Endothelial cell of umbilical vein (primary cell): ENCODE measurements around the gene VLDLR. TPM values are rescaled to one million over a fixed set of nuclear protein-coding genes. Genes with fewer than 3 reads are reported as not detected.

Experiments
- BruUV-seq: library from RNA; stranded (reverse); fragments of 400-500 nt; replicated peaks from 2 replicates; lab custom pipeline; 2021; lab: Mats Ljungman, UMichigan
- CTCF ChIA-PET: fragments of 300-600, 350-600 bp; sonication (Branson Sonifier 250); formaldehyde crosslinking; loops from one replicate; lab custom pipeline; 2021; ENCODE audit warnings: antibody characterized with exemption, inconsistent platforms; lab: Charles Lee
- POLR2A ChIA-PET: fragments of 300-600, 350-600 bp; sonication (Branson Sonifier 250); formaldehyde crosslinking; loops from one replicate; lab custom pipeline; 2021; ENCODE audit warnings: antibody characterized with exemption, inconsistent platforms; lab: Charles Lee
- DNase-seq: peaks from one replicate; pipeline ENCODE4 v3.0.0-alpha.2; 2011; ENCODE audit warnings: low read depth, low spot score
- FAIRE-seq: peaks from 2 replicates; lab custom pipeline; 2011; peaks lifted over from hg19 to GRCh38; lab: Jason Lieb, UNC
- H2AFZ ChIP-seq: 2 replicates; pipeline ENCODE4 v1.6.0; 2012; ENCODE audit warnings: low read depth, low read length, control low read depth, inconsistent platforms
- H3K27ac ChIP-seq: 2 replicates; pipeline ENCODE4 v1.5.1; 2011; ENCODE audit warnings: low read depth, mild to moderate bottlenecking, control low read depth, low read length, moderate library complexity; ENCODE audit not compliant: insufficient read depth
- H3K27me3 ChIP-seq, 2 experiments: 2 replicates each; pipeline versions ENCODE4 v1.6.0 to v1.6.1; 2011; ENCODE audit warnings: low read length in 2 of 2, mixed read lengths in 1 of 2; ENCODE audit not compliant: control insufficient read depth in 2 of 2, insufficient read depth in 2 of 2
- H3K36me3 ChIP-seq, 2 experiments: 2 replicates in 1 of 2; 3 replicates in 1 of 2; pipeline ENCODE4 v1.5.1; 2011; ENCODE audit warnings: low read length in 2 of 2, mild to moderate bottlenecking in 1 of 2, moderate library complexity in 1 of 2; ENCODE audit not compliant: control insufficient read depth in 2 of 2, insufficient read depth in 2 of 2; ENCODE audit errors: extremely low read depth in 1 of 2
- H3K4me1 ChIP-seq: 3 replicates; pipeline ENCODE4 v1.5.1; 2011; ENCODE audit warnings: mild to moderate bottlenecking, low read length; ENCODE audit not compliant: control insufficient read depth, insufficient read depth; ENCODE audit errors: extremely low read depth
- H3K4me2 ChIP-seq: 2 replicates; pipeline ENCODE4 v1.6.1; 2011; ENCODE audit warnings: low read length, control low read depth, mixed read lengths; ENCODE audit not compliant: insufficient read depth
- H3K4me3 ChIP-seq, 3 experiments: fragments of 200-600 bp in 1 of 3; sonication (generic), shearing (Covaris generic) in 1 of 3; replicated peaks in 1 of 3; 2 replicates each; pipeline ENCODE4 v1.5.1; 2011 to 2016; ENCODE audit warnings: control low read depth in 3 of 3, low read length in 3 of 3, mild to moderate bottlenecking in 2 of 3, inconsistent platforms in 1 of 3, low read depth in 1 of 3, moderate library complexity in 1 of 3; ENCODE audit not compliant: insufficient read depth in 1 of 3
- H3K79me2 ChIP-seq: 2 replicates; pipeline ENCODE4 v1.6.0; 2012; ENCODE audit warnings: low read length, inconsistent platforms; ENCODE audit not compliant: control insufficient read depth, insufficient read depth
- H3K9ac ChIP-seq: replicated peaks from 2 replicates; pipeline ENCODE3; 2011; ENCODE audit warnings: low read length, control low read depth; ENCODE audit not compliant: insufficient read depth; ENCODE audit errors: extremely low read depth
- H3K9me1 ChIP-seq: replicated peaks from 3 replicates; pipeline ENCODE4 v1.6.0; 2011; ENCODE audit warnings: mild to moderate bottlenecking, low read length; ENCODE audit not compliant: control insufficient read depth, insufficient read depth; ENCODE audit errors: extremely low read depth
- H3K9me3 ChIP-seq: replicated peaks from 2 replicates; pipeline ENCODE4 v1.5.1; 2012; ENCODE audit warnings: low read length, inconsistent platforms; ENCODE audit not compliant: control insufficient read depth, insufficient read depth
- H4K20me1 ChIP-seq: replicated peaks from 2 replicates; pipeline ENCODE3; 2011; ENCODE audit warnings: mild to moderate bottlenecking, low read length; ENCODE audit not compliant: control insufficient read depth, insufficient read depth; ENCODE audit errors: extremely low read depth
- CTCF ChIP-seq, 2 donors: IDR thresholded peaks; 1 replicate in 1 of 2; 2 replicates in 1 of 2; pipeline ENCODE4 v1.5.1; 2011; ENCODE audit warnings: low read length in 2 of 2, mild to moderate bottlenecking in 2 of 2, moderate library complexity in 2 of 2, control low read depth in 1 of 2, inconsistent platforms in 1 of 2, low read depth in 1 of 2; ENCODE audit not compliant: insufficient read depth in 1 of 2; ENCODE audit errors: extremely low read depth in 1 of 2
- EZH2 ChIP-seq: IDR thresholded peaks from 2 replicates; pipeline ENCODE4 v1.6.1; 2012; ENCODE audit warnings: borderline replicate concordance, low read depth, mild to moderate bottlenecking, moderate library complexity, low read length, inconsistent platforms; ENCODE audit not compliant: severe bottlenecking
- FOS ChIP-seq: IDR thresholded peaks from 2 replicates; pipeline ENCODE4 v1.6.1; 2011; ENCODE audit warnings: mild to moderate bottlenecking, low read length, moderate library complexity, borderline replicate concordance; ENCODE audit not compliant: insufficient read depth
- GATA2 ChIP-seq: IDR thresholded peaks from 2 replicates; pipeline ENCODE4 v1.7.0; 2011; ENCODE audit warnings: low read depth, mild to moderate bottlenecking, moderate library complexity, mixed read lengths, low read length; ENCODE audit not compliant: insufficient read length, insufficient read depth
- JUN ChIP-seq: IDR thresholded peaks from 2 replicates; pipeline ENCODE4 v1.6.1; 2011; ENCODE audit warnings: borderline replicate concordance, low read depth; ENCODE audit not compliant: insufficient read length, insufficient read depth
- MAX ChIP-seq: IDR thresholded peaks from 2 replicates; pipeline ENCODE4 v1.6.1; 2011; ENCODE audit not compliant: insufficient read depth, insufficient read length
- MYC ChIP-seq: IDR thresholded peaks from one replicate; pipeline ENCODE4 v1.6.1; 2011; ENCODE audit warnings: mild to moderate bottlenecking, low read depth, low read length
- POLR2A ChIP-seq: IDR thresholded peaks from 2 replicates; pipeline ENCODE4 v1.6.1; 2012; ENCODE audit warnings: low read depth, mild to moderate bottlenecking, control low read depth, low read length
- POLR2AphosphoS5 ChIP-seq: IDR thresholded peaks from 2 replicates; pipeline ENCODE4 v1.6.1; 2012; ENCODE audit warnings: low read depth, mild to moderate bottlenecking, control low read depth, low read length, moderate library complexity; ENCODE audit not compliant: insufficient read depth
- dilution Hi-C: fragments of 300-500 bp; cut with MboI; formaldehyde crosslinking; loops from one replicate; pipeline ENCODE4 v1.15.0; 2019; ENCODE audit warnings: low sequenced_read_pairs; ENCODE audit not compliant: extremely low pct_ligation_motif_present
- intact Hi-C: fragments of 100-400 bp; cut with micrococcal nuclease; formaldehyde crosslinking; loops from one replicate; pipeline ENCODE4 v1.10.0; 2022
- polyA plus RNA-seq, 4 experiments: library from polyadenylated mRNA; depleted of rRNA in 3 of 4; stranded (reverse) in 3 of 4; unstranded in 1 of 4; fragments of >200 nt; gene quantifications; 2 replicates each; pipeline versions ENCODE4 v1.2.1 to v1.2.3, GENCODE V29; 2011 to 2012; ENCODE audit warnings: missing spikeins in 1 of 4
- total RNA-seq: library from RNA; stranded (reverse); gene quantifications from 2 replicates; pipeline ENCODE4 v1.2.3, GENCODE V29; 2021

Gene VLDLR
- total and polyA plus RNA-seq, 2 donors (not counting 3 experiments of a cell fraction or from before 2014, with no cell fraction given) = 0.47 to 2.5 TPM

GRCh38 chr9:2631263-2631662, 9.7 kb downstream of the VLDLR start:
- no peaks in the 10 kb centered on the region for H3K9me1 ChIP-seq
- no peak overlapping the region for H3K4me2 ChIP-seq
- CTCF ChIA-PET = no interaction called here
- no peak for FAIRE-seq
- dilution Hi-C loops = no loop called here
- no peak overlapping the region for H2AFZ ChIP-seq
- no peaks in the 10 kb centered on the region for H3K36me3 ChIP-seq
- H3K9ac ChIP-seq = no peak overlapping the region
- POLR2A ChIA-PET = no interaction called here
- H3K9me3 ChIP-seq = no peaks in the 10 kb centered on the region
- DNase-seq = no peak
- TF ChIP-seq POLR2AphosphoS5 = no peak
- H3K4me3 ChIP-seq = no peak overlapping the region
- no peaks in the 10 kb centered on the region for H4K20me1 ChIP-seq
- no TSS peak for BruUV-seq
- H3K27ac ChIP-seq = no peak overlapping the region
- no peaks in the 10 kb centered on the region for H3K4me1 ChIP-seq
- H3K79me2 ChIP-seq = no peaks in the 10 kb centered on the region
- intact Hi-C loops = no loop called here
- peaks cover 4 to 10% of the 10 kb centered on the region in 2 experiments for H3K27me3 ChIP-seq

- H4K20me1 ChIP-seq = no peaks in the 10 kb centered on the region
- no peak overlapping the region for H3K27ac ChIP-seq
- no peak overlapping the region for H3K4me3 ChIP-seq
- H2AFZ ChIP-seq = no peak overlapping the region
- TF ChIP-seq POLR2AphosphoS5 = no peak
- no peak for TF ChIP-seq EZH2
- TF ChIP-seq POLR2A = no peak
- no peak for TF ChIP-seq CTCF (IDR thresholded peaks at IDR 0.05; ENCODE audit: extremely low read depth in 1 of 2, insufficient read depth in 1 of 2, low read depth in 1 of 2, low read length in 2 of 2)
- TF ChIP-seq GATA2 = no peak
- TF ChIP-seq MAX = no peak
- no peak for TF ChIP-seq FOS
- no peak for TF ChIP-seq JUN
- no peak for TF ChIP-seq MYC
- intact Hi-C loops = no loop called here
- H3K4me2 ChIP-seq = no peak overlapping the region
- BruUV-seq = no TSS peak
- CTCF ChIA-PET = interaction anchor here (0.8 to 1.4 kb wide), 2 partner anchors 13 to 93 kb away, joined by 3 to 4 read pairs; no protein-coding TSS in a partner anchor
- H3K4me1 ChIP-seq = no peaks in the 10 kb centered on the region
- H3K9ac ChIP-seq = no peak overlapping the region
- dilution Hi-C loops = no loop called here
- FAIRE-seq (no peak), DNase-seq (peak; percentile 39)
- no peaks in the 10 kb centered on the region for H3K79me2 ChIP-seq
- POLR2A ChIA-PET = no interaction called here
- H3K36me3 ChIP-seq = no peaks in the 10 kb centered on the region
- H3K27me3 ChIP-seq = peaks cover 0 to 8% of the 10 kb centered on the region in 2 experiments
- H3K9me1 ChIP-seq = no peaks in the 10 kb centered on the region
- no peaks in the 10 kb centered on the region for H3K9me3 ChIP-seq
Measured at GRCh38 chr9:2634153-2634552, 12.6 kb downstream of the VLDLR start.
